RWPE1 (cell line): ENCODE results near the gene CA5B.

Experiments used
- CTCF ChIA-PET: fragments of 350-600 bp; sonication (Branson Sonifier 250); formaldehyde crosslinking; extraction: SDS; loops from one replicate; lab custom pipeline; 2021; lab: Yijun Ruan, JAX
- POLR2A ChIA-PET: fragments of 400-600 bp; formaldehyde crosslinking; extraction: SDS; loops from one replicate; lab custom pipeline; 2020; ENCODE audit warnings: antibody characterized with exemption; ENCODE audit not compliant: low non-redundant PET; lab: Yijun Ruan, JAX
- DNase-seq: peaks from one replicate; pipeline ENCODE4 v3.0.0; 2012; ENCODE audit warnings: low spot score
- H3K27ac ChIP-seq: fragments of 450-650 bp; 2 replicates; pipeline ENCODE4 v1.5.1; 2017
- TF ChIP-seq, protein P1 (sequence below): fragments of 450-650 bp; conservative IDR thresholded peaks from 2 replicates; pipeline ENCODE4 v1.5.1; 2017; ENCODE audit warnings: low read depth, mild to moderate bottlenecking

The CA5B gene

DNA sequence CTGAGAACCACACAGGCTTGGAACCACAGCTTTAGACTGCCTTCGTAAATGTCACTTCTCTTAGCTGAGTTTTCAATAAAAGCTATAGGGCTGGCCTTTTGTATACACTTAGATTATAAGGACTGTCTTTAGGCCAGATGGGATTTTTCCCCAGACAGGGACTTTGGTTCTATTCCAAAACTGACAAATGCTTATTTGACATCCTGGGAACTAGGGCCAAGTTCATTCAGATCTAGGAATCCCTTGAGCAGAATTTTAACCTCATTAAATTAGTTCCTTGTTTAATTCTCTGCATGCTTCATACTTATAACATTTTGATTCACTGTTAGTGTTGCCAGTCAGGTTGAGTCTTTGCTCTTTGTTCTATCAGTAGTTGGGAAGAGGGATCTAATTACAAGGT is 75.3 kb downstream of the CA5B start:
- no peak for DNase-seq
- TF ChIP-seq, protein P1, sequence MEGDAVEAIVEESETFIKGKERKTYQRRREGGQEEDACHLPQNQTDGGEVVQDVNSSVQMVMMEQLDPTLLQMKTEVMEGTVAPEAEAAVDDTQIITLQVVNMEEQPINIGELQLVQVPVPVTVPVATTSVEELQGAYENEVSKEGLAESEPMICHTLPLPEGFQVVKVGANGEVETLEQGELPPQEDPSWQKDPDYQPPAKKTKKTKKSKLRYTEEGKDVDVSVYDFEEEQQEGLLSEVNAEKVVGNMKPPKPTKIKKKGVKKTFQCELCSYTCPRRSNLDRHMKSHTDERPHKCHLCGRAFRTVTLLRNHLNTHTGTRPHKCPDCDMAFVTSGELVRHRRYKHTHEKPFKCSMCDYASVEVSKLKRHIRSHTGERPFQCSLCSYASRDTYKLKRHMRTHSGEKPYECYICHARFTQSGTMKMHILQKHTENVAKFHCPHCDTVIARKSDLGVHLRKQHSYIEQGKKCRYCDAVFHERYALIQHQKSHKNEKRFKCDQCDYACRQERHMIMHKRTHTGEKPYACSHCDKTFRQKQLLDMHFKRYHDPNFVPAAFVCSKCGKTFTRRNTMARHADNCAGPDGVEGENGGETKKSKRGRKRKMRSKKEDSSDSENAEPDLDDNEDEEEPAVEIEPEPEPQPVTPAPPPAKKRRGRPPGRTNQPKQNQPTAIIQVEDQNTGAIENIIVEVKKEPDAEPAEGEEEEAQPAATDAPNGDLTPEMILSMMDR = no peak
- CTCF ChIA-PET = no interaction called here
- no peak overlapping the region for H3K27ac ChIP-seq
- POLR2A ChIA-PET = no interaction called here

DNA sequence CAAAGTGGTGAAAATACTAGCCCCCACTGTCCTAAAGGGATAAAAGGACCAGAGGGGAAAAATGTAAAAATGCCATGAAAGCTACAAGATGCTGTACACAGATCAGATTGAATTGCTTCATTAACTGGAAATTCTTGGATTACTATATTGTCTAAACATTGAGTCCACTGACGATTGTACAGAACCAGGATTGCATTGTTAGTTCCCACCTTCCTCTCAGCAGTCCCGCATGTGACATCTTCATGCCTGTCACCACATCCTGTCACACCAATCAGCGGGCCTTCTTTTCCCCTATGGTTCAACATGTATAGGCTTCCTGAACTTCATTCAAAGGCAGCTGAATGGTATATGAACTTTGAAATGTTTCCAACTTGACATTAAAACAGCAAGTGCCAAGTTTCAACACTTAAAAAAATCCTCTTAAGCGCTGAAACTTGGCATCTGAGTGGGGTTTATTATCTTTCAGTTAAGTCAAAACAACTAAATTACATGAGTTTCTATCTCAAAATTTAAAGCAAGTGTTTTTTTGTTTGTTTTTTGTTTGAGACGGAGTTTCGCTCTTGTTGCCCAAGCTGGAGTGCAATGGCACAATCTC is 76.8 kb downstream of the CA5B start:
- H3K27ac ChIP-seq = no peak overlapping the region
- ChIA-PET POLR2A (no interaction called here), CTCF (no interaction called here)
- DNase-seq = no peak
- TF ChIP-seq, protein P1 = no peak

DNA sequence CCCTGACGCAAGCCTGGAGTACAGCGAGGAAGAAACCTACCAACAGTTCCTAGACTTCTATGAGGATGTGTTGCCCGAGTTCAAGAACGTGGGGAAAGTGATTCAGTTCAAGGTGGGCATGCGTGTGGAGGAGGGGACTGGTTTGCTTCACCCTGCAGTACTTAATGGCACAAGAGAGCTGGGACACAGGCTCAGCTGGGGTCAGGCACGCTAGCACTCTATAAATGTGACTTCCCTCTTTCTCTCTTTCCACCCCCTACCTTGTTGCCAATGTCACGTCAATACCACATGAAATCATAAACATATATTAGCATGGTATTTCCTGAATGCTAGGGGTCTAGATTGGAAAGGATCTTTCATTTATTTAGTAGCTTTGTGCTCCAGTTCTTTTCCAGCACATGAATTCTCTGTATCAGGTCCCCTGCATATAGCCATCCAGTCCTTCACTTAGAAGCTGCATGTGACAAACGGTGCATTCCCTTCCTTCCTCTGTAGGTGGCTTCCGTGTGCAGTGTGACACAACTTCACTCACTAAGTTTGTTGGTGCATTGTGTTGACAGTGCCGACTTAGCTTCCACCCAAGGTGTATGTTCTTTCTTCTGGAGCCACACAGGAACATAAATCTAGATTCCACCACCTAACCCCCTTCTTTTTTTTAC is 77.8 kb downstream of the CA5B start:
- TF ChIP-seq, protein P1 = no peak
- ChIA-PET POLR2A (no interaction called here), CTCF (no interaction called here)
- no peak for DNase-seq
- H3K27ac ChIP-seq = no peak overlapping the region

DNA sequence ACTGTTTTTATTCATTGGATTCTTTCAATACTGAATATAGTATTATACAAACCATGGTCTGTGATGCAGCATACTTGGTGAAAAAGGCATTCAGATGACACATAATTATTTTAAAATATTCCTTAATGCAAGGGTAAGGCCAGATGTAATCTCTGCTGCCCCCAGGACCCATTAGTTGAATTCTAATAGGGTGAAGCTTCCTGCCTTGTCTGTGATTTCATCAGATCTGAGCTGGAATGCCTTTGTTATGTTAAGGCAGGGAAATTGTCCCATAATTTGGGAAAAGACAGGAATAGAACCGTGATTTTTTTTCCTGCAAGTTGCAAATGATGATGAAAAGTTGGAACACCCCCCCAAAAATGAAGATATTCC is 78.4 kb downstream of the CA5B start:
- no peak for DNase-seq
- H3K27ac ChIP-seq = no peak overlapping the region
- ChIA-PET CTCF (no interaction called here), POLR2A (no interaction called here)
- TF ChIP-seq, protein P1 = no peak

DNA sequence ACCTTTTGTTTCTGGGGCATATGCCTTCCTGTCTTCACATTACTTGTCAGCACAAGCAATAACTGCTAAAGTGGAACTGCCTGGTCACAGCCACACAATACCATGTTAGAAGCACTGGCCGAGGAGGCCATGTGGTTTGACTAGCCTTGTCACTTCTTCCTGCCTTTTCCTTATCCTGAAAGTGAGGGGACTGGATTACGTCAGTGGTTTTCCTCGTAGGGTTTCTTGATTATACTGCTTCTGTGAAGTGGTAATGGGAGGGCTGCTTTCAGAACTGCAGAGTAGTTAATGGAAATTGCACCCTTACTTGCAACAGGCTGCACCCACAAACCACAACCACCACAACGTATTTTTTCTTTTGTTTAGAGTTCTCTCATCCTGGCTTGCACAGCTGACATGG is 78.8 kb downstream of the CA5B start:
- ChIA-PET POLR2A (no interaction called here), CTCF (no interaction called here)
- DNase-seq = no peak
- H3K27ac ChIP-seq = no peak overlapping the region
- TF ChIP-seq, protein P1 = no peak

DNA sequence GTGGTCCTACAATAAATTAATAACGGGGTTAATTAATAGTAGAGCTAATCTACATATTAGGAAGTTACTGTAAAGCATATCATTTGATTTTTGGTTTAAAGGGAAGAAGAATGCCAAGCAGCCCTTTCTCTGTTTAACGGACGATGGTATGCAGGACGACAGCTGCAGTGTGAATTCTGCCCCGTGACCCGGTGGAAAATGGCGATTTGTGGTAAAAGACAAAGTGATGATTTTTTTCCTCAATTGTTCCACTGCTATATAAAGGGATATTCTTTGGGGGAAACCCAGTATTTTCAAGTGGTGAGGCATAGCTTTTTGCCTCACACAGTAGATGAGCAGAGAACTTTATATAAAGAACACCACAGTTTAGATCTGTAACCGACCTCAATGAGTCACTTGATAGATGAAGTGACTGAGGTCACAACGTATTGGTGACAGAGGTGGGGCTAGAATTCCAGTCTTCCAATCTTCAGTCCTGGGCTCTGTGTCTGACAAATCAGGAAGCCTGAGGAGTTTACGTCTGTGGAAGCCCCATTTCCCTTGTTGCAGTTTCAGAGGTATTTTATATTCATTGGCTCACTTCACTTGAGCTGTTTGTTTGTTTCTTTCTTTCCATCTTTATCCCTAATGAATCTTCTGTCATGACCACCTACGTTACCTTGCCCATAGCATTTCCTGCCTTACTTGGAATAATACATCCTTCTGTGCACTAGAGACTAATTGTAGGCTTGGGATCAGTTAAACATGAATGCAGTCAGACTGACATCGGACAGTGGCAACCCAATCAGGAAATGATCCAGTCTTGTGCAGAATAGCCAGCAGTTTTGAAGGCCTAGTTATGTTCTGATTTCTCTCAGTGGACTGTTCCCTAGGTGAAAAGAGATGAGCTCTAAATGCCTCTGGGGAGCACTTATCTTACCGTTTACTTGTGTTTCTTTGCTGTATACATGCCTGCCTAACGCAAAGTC is 82.3 kb downstream of the CA5B start:
- TF ChIP-seq, protein P1 = no peak
- DNase-seq = no peak
- H3K27ac ChIP-seq = no peak overlapping the region
- CTCF ChIA-PET = no interaction called here
- POLR2A ChIA-PET = no interaction called here
